IMR-90 (cell line): Measurements from ENCODE around the gene CXCL12. TPM values are rescaled to one million over a fixed set of nuclear protein-coding genes. Genes with fewer than 3 reads are reported as not detected.

ENCODE experiments used
- ATAC-seq: fragments of 200-7000 bp; cut with Tn5 transposase; 2 replicates; pipeline ENCODE4 v1.9.1; 2020; ENCODE audit warnings: low read depth, mild to moderate bottlenecking, moderate library complexity
- BruUV-seq: library from RNA; stranded (reverse); fragments of 400-500 nt; replicated peaks from 2 replicates; lab custom pipeline; 2021; lab: Mats Ljungman, UMichigan
- CTCF ChIA-PET: fragments of 300-600 bp; formaldehyde crosslinking; extraction: SDS; loops from one replicate; lab custom pipeline; 2021; ENCODE audit warnings: antibody characterized with exemption; lab: Yijun Ruan, JAX
- POLR2A ChIA-PET: fragments of 300-600 bp; sonication (Branson Sonifier 250); formaldehyde crosslinking; loops from one replicate; lab custom pipeline; 2022; ENCODE audit warnings: antibody characterized with exemption; ENCODE audit not compliant: unreplicated experiment; lab: Charles Lee
- DNase-seq: peaks from one replicate; pipeline ENCODE4 v3.0.0; 2013
- H2AFZ ChIP-seq: replicated peaks from 2 replicates; pipeline ENCODE3; 2013; ENCODE audit warnings: low read length, mild to moderate bottlenecking; ENCODE audit not compliant: poor library complexity
- H2AK5ac ChIP-seq: 2 replicates; pipeline ENCODE4 v1.6.1; 2013; ENCODE audit warnings: low read depth, low read length, inconsistent platforms
- H2AK9ac ChIP-seq: replicated peaks from 2 replicates; pipeline ENCODE3; 2013; ENCODE audit warnings: mild to moderate bottlenecking, low read depth, low read length, moderate library complexity; ENCODE audit not compliant: poor library complexity
- H2BK120ac ChIP-seq: 2 replicates; pipeline ENCODE4 v1.6.1; 2013; ENCODE audit warnings: low read depth, low read length, inconsistent platforms
- H2BK15ac ChIP-seq: 3 replicates; pipeline ENCODE4 v1.6.1; 2013; ENCODE audit warnings: low read depth, low read length, inconsistent platforms
- H2BK20ac ChIP-seq: 2 replicates; pipeline ENCODE4 v1.6.1; 2013; ENCODE audit warnings: low read depth, mild to moderate bottlenecking, inconsistent platforms, low read length, moderate library complexity
- H2BK5ac ChIP-seq: 2 replicates; pipeline ENCODE4 v1.6.1; 2013; ENCODE audit warnings: mild to moderate bottlenecking, low read depth, low read length, inconsistent platforms; ENCODE audit not compliant: poor library complexity, severe bottlenecking
- H3K14ac ChIP-seq: replicated peaks from 2 replicates; pipeline ENCODE4 v1.6.1; 2013; ENCODE audit warnings: low read depth, low read length, inconsistent platforms
- H3K18ac ChIP-seq: 2 replicates; pipeline ENCODE4 v1.6.1; 2013; ENCODE audit warnings: low read depth, low read length, control low read depth
- H3K23ac ChIP-seq: 2 replicates; pipeline ENCODE4 v1.6.1; 2013; ENCODE audit warnings: low read depth, low read length, inconsistent platforms
- H3K27ac ChIP-seq: 2 replicates; pipeline ENCODE4 v1.5.1; 2013; ENCODE audit warnings: mild to moderate bottlenecking, control low read depth, low read length; ENCODE audit not compliant: insufficient read depth
- H3K27me3 ChIP-seq: 2 replicates; pipeline ENCODE4 v1.6.1; 2013; ENCODE audit warnings: low read length; ENCODE audit not compliant: control insufficient read depth, insufficient read depth
- H3K36me3 ChIP-seq: 2 replicates; pipeline ENCODE4 v1.6.1; 2013; ENCODE audit warnings: low read length, mixed read lengths; ENCODE audit not compliant: control insufficient read depth, insufficient read depth
- H3K4ac ChIP-seq: 2 replicates; pipeline ENCODE4 v1.6.1; 2013; ENCODE audit warnings: low read depth, low read length, inconsistent platforms
- H3K4me1 ChIP-seq: 2 replicates; pipeline ENCODE4 v1.6.1; 2013; ENCODE audit warnings: low read length, mixed read lengths; ENCODE audit not compliant: control insufficient read depth, insufficient read depth
- H3K4me2 ChIP-seq: 2 replicates; pipeline ENCODE4 v1.6.1; 2013; ENCODE audit warnings: low read depth, mild to moderate bottlenecking, control low read depth, low read length, moderate library complexity
- H3K4me3 ChIP-seq: 2 replicates; pipeline ENCODE4 v1.5.1; 2013; ENCODE audit warnings: low read depth, mild to moderate bottlenecking, control low read depth, low read length, moderate library complexity; ENCODE audit not compliant: insufficient read depth
- H3K56ac ChIP-seq: 2 replicates; pipeline ENCODE4 v1.6.1; 2013; ENCODE audit warnings: low read length, inconsistent platforms; ENCODE audit not compliant: insufficient read depth; ENCODE audit errors: extremely low read depth
- H3K79me1 ChIP-seq, 2 experiments: 2 replicates each; pipeline ENCODE4 v1.6.1; 2013; ENCODE audit warnings: low read length in 2 of 2, inconsistent platforms in 1 of 2, low read depth in 1 of 2
- H3K9ac ChIP-seq: 2 replicates; pipeline ENCODE4 v1.6.1; 2013; ENCODE audit warnings: low read depth, low read length, control low read depth
- H3K9me1 ChIP-seq: 2 replicates; pipeline ENCODE4 v1.6.1; 2013; ENCODE audit warnings: low read length, inconsistent platforms; ENCODE audit not compliant: insufficient read depth
- H3K9me3 ChIP-seq: 2 replicates; pipeline ENCODE4 v1.6.1; 2013; ENCODE audit warnings: low read length; ENCODE audit not compliant: control insufficient read depth, insufficient read depth
- H4K20me1 ChIP-seq: 2 replicates; pipeline ENCODE4 v1.6.1; 2013; ENCODE audit warnings: low read length, inconsistent platforms; ENCODE audit not compliant: insufficient read depth
- H4K5ac ChIP-seq: 2 replicates; pipeline ENCODE4 v1.6.1; 2013; ENCODE audit warnings: mild to moderate bottlenecking, low read depth, low read length, control low read depth
- H4K8ac ChIP-seq, 2 experiments: 2 replicates each; pipeline ENCODE4 v1.6.1; 2013; ENCODE audit warnings: low read depth in 2 of 2, low read length in 2 of 2, control low read depth in 1 of 2, inconsistent platforms in 1 of 2
- H4K91ac ChIP-seq: 2 replicates; pipeline ENCODE4 v1.6.1; 2013; ENCODE audit warnings: low read depth, low read length, inconsistent platforms; ENCODE audit not compliant: insufficient read depth
- BHLHE40 ChIP-seq: fragments of 150-350 bp; IDR thresholded peaks from 2 replicates; pipeline ENCODE4 v1.6.1; 2016; ENCODE audit warnings: mild to moderate bottlenecking, low read depth, low read length
- CEBPB ChIP-seq: IDR thresholded peaks from 2 replicates; pipeline ENCODE4 v1.6.1; 2012; ENCODE audit warnings: low read depth, low read length, improper control_type of control experiment
- CHD1 ChIP-seq: IDR thresholded peaks from 2 replicates; pipeline ENCODE4 v1.6.1; 2012; ENCODE audit warnings: low read depth, low read length, improper control_type of control experiment
- CTCF ChIP-seq: conservative IDR thresholded peaks from 2 replicates; pipeline ENCODE4 v1.5.1; 2012; ENCODE audit warnings: mild to moderate bottlenecking, low read depth, low read length, improper control_type of control experiment
- FOS ChIP-seq: fragments of 150-350 bp; IDR thresholded peaks from 2 replicates; pipeline ENCODE4 v1.6.1; 2016; ENCODE audit warnings: low read depth, low read length
- MAFK ChIP-seq: IDR thresholded peaks from 2 replicates; pipeline ENCODE4 v1.6.1; 2012; ENCODE audit warnings: low read depth, low read length, improper control_type of control experiment
- MAZ ChIP-seq: IDR thresholded peaks from 2 replicates; pipeline ENCODE4 v1.6.1; 2012; ENCODE audit warnings: low read depth, mild to moderate bottlenecking, low read length, improper control_type of control experiment, moderate library complexity, borderline replicate concordance
- MXI1 ChIP-seq: IDR thresholded peaks from 2 replicates; pipeline ENCODE4 v1.6.1; 2012; ENCODE audit warnings: low read depth, mild to moderate bottlenecking, low read length, moderate library complexity, borderline replicate concordance
- NFE2L2 ChIP-seq: fragments of 150-350 bp; IDR thresholded peaks from 2 replicates; pipeline ENCODE4 v1.6.1; 2016; ENCODE audit warnings: low read depth, mild to moderate bottlenecking, low read length
- POLR2A ChIP-seq: IDR thresholded peaks from 2 replicates; pipeline ENCODE4 v1.6.1; 2012; ENCODE audit warnings: mild to moderate bottlenecking, low read depth, low read length
- RAD21 ChIP-seq: IDR thresholded peaks from 2 replicates; pipeline ENCODE4 v1.6.1; 2012; ENCODE audit warnings: low read length, improper control_type of control experiment
- RFX5 ChIP-seq: IDR thresholded peaks from 2 replicates; pipeline ENCODE4 v1.8.0; 2012; ENCODE audit warnings: low read depth, mild to moderate bottlenecking, low read length, moderate library complexity
- USF2 ChIP-seq: fragments of 150-350 bp; IDR thresholded peaks from 2 replicates; pipeline ENCODE4 v1.6.1; 2017; ENCODE audit warnings: mild to moderate bottlenecking, antibody characterized with exemption, low read length, low read depth
- WGBS, 2 experiments: methylation state at CpG; one replicate each; pipeline versions ENCODE4 v1.1.5 to v1.1.7; 2013; ENCODE audit warnings: missing lambda C conversion rate in 2 of 2; ENCODE audit not compliant: insufficient read length in 1 of 2; ENCODE audit errors: extremely low coverage in 2 of 2; 5-methylcytosine and 5-hydroxymethylcytosine counted together
- dilution Hi-C: fragments of 300-500 bp; cut with HindIII; formaldehyde crosslinking; loops from one replicate; pipeline ENCODE4 v1.14.3; 2018; ENCODE audit warnings: low sequenced_read_pairs; ENCODE audit not compliant: unreplicated experiment
- in situ Hi-C: fragments of 300-500 bp; cut with MboI; formaldehyde crosslinking; loops from 3 replicates; pipeline ENCODE4 v1.14.3; 2019; ENCODE audit warnings: low sequenced_read_pairs, inconsistent platforms, mixed read lengths
- intact Hi-C: fragments of 100-400 bp; cut with micrococcal nuclease; formaldehyde crosslinking; loops from 2 replicates; pipeline ENCODE4 v1.10.0; 2022
- polyA plus RNA-seq, 3 experiments: library from polyadenylated mRNA; depleted of rRNA; stranded (reverse); fragments of >200 nt; gene quantifications; 2 replicates each; pipeline ENCODE4 v1.2.3, GENCODE V29; 2012; ENCODE audit warnings: low replicate concordance in 1 of 3
- total RNA-seq: library from RNA; depleted of rRNA; stranded (reverse); fragments of >200 nt; gene quantifications from 2 replicates; pipeline ENCODE4 v1.2.3, GENCODE V29; 2012

Gene CXCL12
- total and polyA plus RNA-seq, 2 of the 4 experiments (the other 2 are of a cell fraction), result 15.8 to 80.7 TPM

- Histone ChIP-seq H2BK20ac (no peak overlapping the region), H3K9me1 (no peaks in the 10 kb centered on the region), H4K91ac (no peak overlapping the region), H3K18ac (no peak overlapping the region), H2AK9ac (no peak overlapping the region), H3K4me1 (no peaks in the 10 kb centered on the region), H3K14ac (no peak overlapping the region), H3K23ac (no peak overlapping the region), H3K9ac (no peak overlapping the region), H3K36me3 (no peaks in the 10 kb centered on the region), H3K79me1 (no peaks in the 10 kb centered on the region), H3K9me3 (no peaks in the 10 kb centered on the region), H4K20me1 (no peaks in the 10 kb centered on the region), H2BK5ac (no peak overlapping the region), H2BK120ac (no peak overlapping the region), H3K56ac (no peak overlapping the region), H4K5ac (no peak overlapping the region), H2AK5ac (no peak overlapping the region), H2BK15ac (no peak overlapping the region), H2AFZ (peak overlapping the region; percentile 11), H3K27me3 (peaks cover 37% of the 10 kb centered on the region), H3K27ac (no peak overlapping the region), H4K8ac (no peak overlapping the region), H3K4ac (no peak overlapping the region), H3K4me2 (no peak overlapping the region), H3K4me3 (no peak overlapping the region)
- intact Hi-C loops (no loop called here), in situ Hi-C loops (no loop called here), dilution Hi-C loops (no loop called here)
- POLR2A ChIA-PET, result no interaction called here
- DNase-seq (no peak), ATAC-seq (no peak)
- no TSS peak for BruUV-seq
- 82% methylated on average over 5 of the region's 8 CpGs; no CpG with 5 or more reads in 1 of the 2 experiments for WGBS, 2 experiments
- no peak for TF ChIP-seq NFE2L2
- no peak for TF ChIP-seq FOS
- TF ChIP-seq USF2, result no peak
- no peak for TF ChIP-seq BHLHE40
- TF ChIP-seq POLR2A, result no peak
- TF ChIP-seq MAZ, result no peak
- no peak for TF ChIP-seq CHD1
- no peak for TF ChIP-seq CTCF
- no peak for TF ChIP-seq MAFK
- TF ChIP-seq RAD21, result no peak
- no peak for TF ChIP-seq MXI1
- TF ChIP-seq RFX5, result no peak
- TF ChIP-seq CEBPB, result no peak
- CTCF ChIA-PET, result no interaction called here
Observed at GRCh38 chr10:44425466-44425865, 40.6 kb upstream of the CXCL12 start.
